Mucosa of gallbladder (tissue), 1 donor: ENCODE data around the gene CNGB1. TPM values are rescaled to one million over a fixed set of nuclear protein-coding genes. Genes with fewer than 3 reads are reported as not detected.
A peak's percentile ranks its signal among the peaks of the same experiment; 100 is the strongest.
"Not testable (repeated sequence)": the region's sequence is repeated elsewhere in the genome, so short reads cannot be mapped to it uniquely, and the experiment has no call there.

ENCODE experiments used
- DNase-seq: peaks from one replicate; pipeline ENCODE4 v3.0.0-alpha.2; 2020; ENCODE audit warnings: low spot score
- total RNA-seq: library from RNA; stranded (reverse); gene quantifications from one replicate; pipeline ENCODE4 v1.2.1, GENCODE V29; 2021
- donor health status: DM: no; HTN: no; CAD: no.

Gene CNGB1
- total RNA-seq, 1 donor from 2014 or later: 0.29 TPM

GRCh38 chr16:57904101-57904500, 66.8 kb downstream of the CNGB1 start:
- DNase-seq: no peak

GRCh38 chr16:57903656-57904055, 67.3 kb downstream of the CNGB1 start:
- no peak for DNase-seq

GRCh38 chr16:57901480-57902069, 69.4 kb downstream of the CNGB1 start:
- no peak for DNase-seq

- no peak for DNase-seq
These were observed 70.0 kb downstream of the CNGB1 start for GRCh38 chr16:57900796-57901479.

- DNase-seq: peak; percentile 71
These were observed 70.9 kb downstream of the CNGB1 start for GRCh38 chr16:57899771-57900661.

- no peak for DNase-seq
These were observed 72.0 kb downstream of the CNGB1 start for GRCh38 chr16:57898961-57899360.

- DNase-seq: no peak
These were observed 72.9 kb downstream of the CNGB1 start for GRCh38 chr16:57897996-57898395.

GRCh38 chr16:57897053-57897784, 73.7 kb downstream of the CNGB1 start:
- no peak for DNase-seq

GRCh38 chr16:57895081-57895547, 75.8 kb downstream of the CNGB1 start:
- DNase-seq: not testable (repeated sequence)

- DNase-seq: no peak
These were observed 76.4 kb downstream of the CNGB1 start for GRCh38 chr16:57894390-57895080.

GRCh38 chr16:57893559-57894389, 77.2 kb downstream of the CNGB1 start:
- DNase-seq: peak; percentile 43

- no peak for DNase-seq
These were observed 77.7 kb downstream of the CNGB1 start for GRCh38 chr16:57893217-57893558.

GRCh38 chr16:57892447-57893096, 78.4 kb downstream of the CNGB1 start:
- DNase-seq: peak; percentile 40

GRCh38 chr16:57892041-57892440, 78.9 kb downstream of the CNGB1 start:
- no peak for DNase-seq

- no peak for DNase-seq
These were observed 80.2 kb downstream of the CNGB1 start for GRCh38 chr16:57890752-57891111.

- no peak for DNase-seq
These were observed 80.8 kb downstream of the CNGB1 start for GRCh38 chr16:57889960-57890751.

- no peak for DNase-seq
These were observed 81.4 kb downstream of the CNGB1 start for GRCh38 chr16:57889522-57889921.

GRCh38 chr16:57889111-57889510, 81.8 kb downstream of the CNGB1 start:
- no peak for DNase-seq

GRCh38 chr16:57888128-57888527, 82.8 kb downstream of the CNGB1 start:
- DNase-seq: no peak
